RWPE1 (cell line): Measurements from ENCODE around the gene SLC25A2.
A peak's percentile ranks its signal among the peaks of the same experiment; 100 is the strongest.

Source experiments
- CTCF ChIA-PET: fragments of 350-600 bp; sonication (Branson Sonifier 250); formaldehyde crosslinking; extraction: SDS; loops from one replicate; lab custom pipeline; 2021; lab: Yijun Ruan, JAX
- POLR2A ChIA-PET: fragments of 400-600 bp; formaldehyde crosslinking; extraction: SDS; loops from one replicate; lab custom pipeline; 2020; ENCODE audit warnings: antibody characterized with exemption; ENCODE audit not compliant: low non-redundant PET; lab: Yijun Ruan, JAX
- DNase-seq: peaks from one replicate; pipeline ENCODE4 v3.0.0; 2012; ENCODE audit warnings: low spot score
- H3K27ac ChIP-seq: fragments of 450-650 bp; 2 replicates; pipeline ENCODE4 v1.5.1; 2017
- TF ChIP-seq, protein P1 (sequence below): fragments of 450-650 bp; conservative IDR thresholded peaks from 2 replicates; pipeline ENCODE4 v1.5.1; 2017; ENCODE audit warnings: low read depth, mild to moderate bottlenecking

The SLC25A2 gene

DNA sequence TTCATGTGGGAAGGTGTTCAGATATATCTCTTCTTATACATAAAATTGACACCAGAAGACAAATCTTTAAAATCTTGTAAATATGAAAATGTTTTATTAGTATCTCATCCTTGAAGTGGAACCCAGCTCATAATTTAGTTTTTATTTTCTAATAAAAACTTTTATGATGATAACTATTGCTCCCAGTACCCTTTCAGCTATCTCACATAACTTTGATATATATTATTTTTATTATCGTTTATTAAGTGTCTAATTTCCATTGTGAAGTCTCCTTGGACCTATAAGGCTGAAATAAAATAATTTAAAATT lies 42.7 kb downstream of the SLC25A2 start:
- ChIA-PET CTCF (interaction anchor here (0.7 kb wide), 1 partner anchor 129 kb away, joined by 3 read pairs; no protein-coding TSS in a partner anchor), POLR2A (no interaction called here)
- H3K27ac ChIP-seq: no peak overlapping the region
- TF ChIP-seq, protein P1, sequence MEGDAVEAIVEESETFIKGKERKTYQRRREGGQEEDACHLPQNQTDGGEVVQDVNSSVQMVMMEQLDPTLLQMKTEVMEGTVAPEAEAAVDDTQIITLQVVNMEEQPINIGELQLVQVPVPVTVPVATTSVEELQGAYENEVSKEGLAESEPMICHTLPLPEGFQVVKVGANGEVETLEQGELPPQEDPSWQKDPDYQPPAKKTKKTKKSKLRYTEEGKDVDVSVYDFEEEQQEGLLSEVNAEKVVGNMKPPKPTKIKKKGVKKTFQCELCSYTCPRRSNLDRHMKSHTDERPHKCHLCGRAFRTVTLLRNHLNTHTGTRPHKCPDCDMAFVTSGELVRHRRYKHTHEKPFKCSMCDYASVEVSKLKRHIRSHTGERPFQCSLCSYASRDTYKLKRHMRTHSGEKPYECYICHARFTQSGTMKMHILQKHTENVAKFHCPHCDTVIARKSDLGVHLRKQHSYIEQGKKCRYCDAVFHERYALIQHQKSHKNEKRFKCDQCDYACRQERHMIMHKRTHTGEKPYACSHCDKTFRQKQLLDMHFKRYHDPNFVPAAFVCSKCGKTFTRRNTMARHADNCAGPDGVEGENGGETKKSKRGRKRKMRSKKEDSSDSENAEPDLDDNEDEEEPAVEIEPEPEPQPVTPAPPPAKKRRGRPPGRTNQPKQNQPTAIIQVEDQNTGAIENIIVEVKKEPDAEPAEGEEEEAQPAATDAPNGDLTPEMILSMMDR: no peak
- no peak for DNase-seq

DNA sequence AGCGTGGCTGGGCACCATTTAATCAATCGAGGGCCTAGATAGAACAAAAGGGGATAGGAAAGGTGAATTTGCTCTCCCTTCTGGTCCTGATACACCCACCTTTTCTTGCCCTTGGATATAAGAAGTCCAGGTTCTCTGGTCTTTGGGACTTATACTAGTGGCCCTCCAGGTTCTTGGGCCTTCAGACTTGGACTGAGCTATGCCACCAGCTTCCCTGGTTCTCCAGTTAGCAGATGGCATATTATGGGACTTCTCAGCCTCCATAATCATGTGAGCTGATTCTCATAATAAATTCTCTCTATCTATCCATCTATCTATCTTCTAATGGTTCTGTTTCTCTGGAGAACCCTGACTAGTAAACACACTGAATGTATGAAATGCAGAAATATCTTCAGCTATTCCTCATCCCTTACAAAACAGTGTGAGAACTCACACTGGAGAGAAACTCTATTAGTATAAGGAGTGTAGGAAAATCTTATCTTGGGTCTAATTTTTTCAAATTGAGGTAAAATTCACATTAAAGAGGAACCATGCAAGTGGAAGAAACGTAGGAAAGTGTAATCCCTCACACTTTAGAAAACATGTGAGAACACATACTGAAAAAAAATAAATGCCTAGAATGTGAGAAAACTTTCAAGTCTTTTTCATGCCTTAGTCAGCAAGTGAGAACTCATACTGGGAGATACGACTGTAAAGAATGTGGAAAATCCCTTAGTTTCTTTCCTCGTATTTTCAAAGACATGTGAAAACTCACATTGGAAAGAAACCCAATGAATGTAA lies 43.2 kb downstream of the SLC25A2 start:
- no peak overlapping the region for H3K27ac ChIP-seq
- TF ChIP-seq, protein P1: no peak
- ChIA-PET POLR2A (no interaction called here), CTCF (interaction anchor here (0.7 kb wide), 1 partner anchor 128 kb away, joined by 3 read pairs; no protein-coding TSS in a partner anchor)
- no peak for DNase-seq

DNA sequence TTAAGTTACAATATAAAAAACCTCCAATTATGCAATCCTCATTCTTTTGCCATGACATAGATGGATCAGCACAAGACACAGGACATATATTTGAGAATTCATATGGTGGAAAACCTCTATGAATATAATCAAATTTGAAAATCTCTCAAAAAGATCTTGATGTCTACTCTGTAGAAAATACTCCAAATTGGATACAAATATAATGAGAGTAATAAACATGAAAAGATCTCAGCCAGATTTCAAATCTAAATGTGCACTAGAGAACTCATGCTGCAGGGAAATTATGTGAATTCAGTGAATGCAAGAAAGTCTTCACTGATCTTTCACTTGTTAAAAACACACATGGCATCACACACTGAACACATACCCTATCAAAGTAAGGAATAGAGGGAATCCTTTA lies 44.9 kb downstream of the SLC25A2 start:
- DNase-seq: no peak
- TF ChIP-seq, protein P1: no peak
- ChIA-PET CTCF (no interaction called here), POLR2A (no interaction called here)
- no peak overlapping the region for H3K27ac ChIP-seq

DNA sequence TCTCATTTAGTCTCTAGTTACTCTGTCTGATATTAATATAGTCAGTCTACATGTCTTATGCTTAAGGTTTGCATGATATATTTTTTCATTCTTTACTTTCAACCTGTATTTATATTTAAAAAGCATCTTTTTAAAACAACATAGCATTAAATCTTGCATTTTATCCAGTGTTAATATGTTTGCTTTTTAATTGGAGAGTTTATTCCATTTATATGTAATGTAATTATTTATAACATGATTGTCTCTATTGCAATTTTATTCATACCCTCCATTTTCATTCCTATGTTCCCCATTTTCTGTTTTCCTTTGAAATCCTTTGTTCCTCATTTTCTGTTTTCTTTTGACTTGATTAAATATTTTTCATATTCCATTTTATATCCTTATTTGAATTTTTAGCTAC lies 45.4 kb downstream of the SLC25A2 start:
- CTCF ChIA-PET: interaction anchor here (0.5 to 0.6 kb wide), 2 partner anchors 14 to 57 kb away, joined by 3 read pairs; no protein-coding TSS in a partner anchor
- no peak overlapping the region for H3K27ac ChIP-seq
- TF ChIP-seq, protein P1: 0 out of 2 replicates have a peak, but pooled peaks have one; percentile 12
- no peak for DNase-seq
- POLR2A ChIA-PET: no interaction called here
